Activated CD8-positive, alpha-beta memory T cell treated with anti-CD3 and anti-CD28 coated beads, Interleukin-2, amount 10 ng/mL, durations not matched to agents 7 days and 5 days (primary cell): ENCODE data around the gene PKP3. TPM values are rescaled to one million over a fixed set of nuclear protein-coding genes. Genes with fewer than 3 reads are reported as not detected.
"Not testable (repeated sequence)": the region's sequence is repeated elsewhere in the genome, so short reads cannot be mapped to it uniquely, and the experiment has no call there.

Experiments
- ATAC-seq: fragments of 150-1000 bp; cut with Tn5 transposase; one replicate; pipeline ENCODE4 v1.10.0; 2021; ENCODE audit warnings: moderate library complexity
- CTCF ChIA-PET: fragments of 350-600 bp; sonication (Branson Sonifier 250); formaldehyde crosslinking; loops from one replicate; lab custom pipeline; 2021; ENCODE audit warnings: antibody characterized with exemption; lab: Charles Lee
- DNase-seq: peaks from one replicate; pipeline ENCODE4 v3.0.0-alpha.2; 2020
- H3K27ac Mint-ChIP-seq: one replicate; pipeline ENCODE4 v1.8.0; 2021; ENCODE audit warnings: mild to moderate bottlenecking, mixed read lengths
- H3K27me3 Mint-ChIP-seq: one replicate; pipeline ENCODE4 v1.8.0; 2021; ENCODE audit warnings: mixed read lengths
- H3K36me3 Mint-ChIP-seq: one replicate; pipeline ENCODE4 v1.8.0; 2021; ENCODE audit warnings: mild to moderate bottlenecking, mixed read lengths
- H3K4me1 Mint-ChIP-seq: one replicate; pipeline ENCODE4 v1.8.0; 2021; ENCODE audit warnings: mixed read lengths
- H3K4me3 Mint-ChIP-seq: one replicate; pipeline ENCODE4 v1.8.0; 2021; ENCODE audit warnings: mild to moderate bottlenecking, moderate library complexity, mixed read lengths
- H3K9me3 Mint-ChIP-seq: one replicate; pipeline ENCODE4 v1.8.0; 2022; ENCODE audit warnings: low read depth, mixed read lengths
- total RNA-seq, 2 experiments: library from RNA; stranded (reverse); gene quantifications; one replicate each; pipeline ENCODE4 v1.2.3, GENCODE V29; 2021

The PKP3 gene
- total RNA-seq, 2 experiments from 2014 or later = 0.09 to 0.18 TPM

GRCh38 chr11:416757-417621 is 23.0 kb downstream of the PKP3 start:
- Mint-ChIP-seq H3K36me3 (peaks cover 2% of the 10 kb centered on the region), H3K4me3 (peak overlapping the region; percentile 94), H3K4me1 (peaks cover 19% of the 10 kb centered on the region), H3K9me3 (no peaks in the 10 kb centered on the region), H3K27ac (peak overlapping the region; percentile 90), H3K27me3 (no peaks in the 10 kb centered on the region)
- DNase-seq (peak; percentile 73), ATAC-seq (peak; percentile 57)
- CTCF ChIA-PET = interaction anchor here (1.1 to 7.9 kb wide), 6 partner anchors 10 to 102 kb away, joined by 4 to 74 read pairs (median 12); partner anchors contain the start of genes ANO9 and PTDSS2

DNA sequence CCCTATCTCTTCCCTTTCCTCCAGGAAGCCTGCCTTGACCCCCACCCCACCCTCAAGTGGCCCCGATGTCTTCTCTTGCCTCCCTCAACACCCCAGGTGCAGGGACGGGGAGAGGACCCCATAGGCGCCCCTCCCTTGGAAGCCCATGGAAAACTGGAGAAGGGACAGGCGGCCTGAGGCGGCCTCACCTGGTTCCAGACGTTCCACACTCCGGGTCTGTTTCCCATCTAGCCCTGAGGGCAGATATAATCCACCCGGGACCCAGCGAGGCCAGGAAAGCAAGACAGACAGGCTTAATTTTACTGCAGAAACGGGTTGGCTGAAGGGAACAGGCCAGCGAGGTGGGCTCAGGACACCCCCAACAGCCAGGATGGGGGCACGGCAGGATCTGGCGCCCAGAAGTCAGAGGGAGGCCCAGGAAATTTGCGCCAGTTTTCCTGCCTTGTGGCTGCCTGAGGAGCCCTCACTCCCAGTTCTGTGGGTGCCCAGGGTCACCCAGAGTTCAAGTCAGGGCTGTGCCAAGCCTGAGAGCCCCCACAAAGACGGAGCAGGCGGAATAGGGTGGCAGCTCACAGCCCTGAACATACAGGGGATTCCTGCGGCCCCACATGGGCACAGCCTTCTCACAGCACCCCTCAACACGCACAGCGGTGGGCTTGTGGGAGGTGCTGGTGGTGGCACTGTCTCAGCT is 23.8 kb downstream of the PKP3 start:
- no peaks in the 10 kb centered on the region for H3K9me3 Mint-ChIP-seq
- H3K27ac Mint-ChIP-seq = peak overlapping the region; percentile 63
- no peaks in the 10 kb centered on the region for H3K27me3 Mint-ChIP-seq
- peaks cover 2% of the 10 kb centered on the region for H3K36me3 Mint-ChIP-seq
- peak overlapping the region; percentile 60 for H3K4me3 Mint-ChIP-seq
- peaks cover 17% of the 10 kb centered on the region for H3K4me1 Mint-ChIP-seq
- CTCF ChIA-PET = interaction anchor here (1.3 to 7.9 kb wide), 4 partner anchors 11 to 101 kb away, joined by 7 to 74 read pairs (median 19); partner anchors contain the start of genes ANO9 and PTDSS2
- ATAC-seq (no peak), DNase-seq (no peak)

GRCh38 chr11:418343-419247 is 24.6 kb downstream of the PKP3 start:
- H3K9me3 Mint-ChIP-seq = no peaks in the 10 kb centered on the region
- H3K36me3 Mint-ChIP-seq = peaks cover 2% of the 10 kb centered on the region
- DNase-seq (no peak), ATAC-seq (no peak)
- no peak overlapping the region for H3K27ac Mint-ChIP-seq
- no peaks in the 10 kb centered on the region for H3K27me3 Mint-ChIP-seq
- peaks cover 9% of the 10 kb centered on the region for H3K4me1 Mint-ChIP-seq
- CTCF ChIA-PET = interaction anchor here (7.9 kb wide), 1 partner anchor 32 kb away, joined by 74 read pairs; the partner anchor contains the start of gene PTDSS2
- H3K4me3 Mint-ChIP-seq = no peak overlapping the region

DNA sequence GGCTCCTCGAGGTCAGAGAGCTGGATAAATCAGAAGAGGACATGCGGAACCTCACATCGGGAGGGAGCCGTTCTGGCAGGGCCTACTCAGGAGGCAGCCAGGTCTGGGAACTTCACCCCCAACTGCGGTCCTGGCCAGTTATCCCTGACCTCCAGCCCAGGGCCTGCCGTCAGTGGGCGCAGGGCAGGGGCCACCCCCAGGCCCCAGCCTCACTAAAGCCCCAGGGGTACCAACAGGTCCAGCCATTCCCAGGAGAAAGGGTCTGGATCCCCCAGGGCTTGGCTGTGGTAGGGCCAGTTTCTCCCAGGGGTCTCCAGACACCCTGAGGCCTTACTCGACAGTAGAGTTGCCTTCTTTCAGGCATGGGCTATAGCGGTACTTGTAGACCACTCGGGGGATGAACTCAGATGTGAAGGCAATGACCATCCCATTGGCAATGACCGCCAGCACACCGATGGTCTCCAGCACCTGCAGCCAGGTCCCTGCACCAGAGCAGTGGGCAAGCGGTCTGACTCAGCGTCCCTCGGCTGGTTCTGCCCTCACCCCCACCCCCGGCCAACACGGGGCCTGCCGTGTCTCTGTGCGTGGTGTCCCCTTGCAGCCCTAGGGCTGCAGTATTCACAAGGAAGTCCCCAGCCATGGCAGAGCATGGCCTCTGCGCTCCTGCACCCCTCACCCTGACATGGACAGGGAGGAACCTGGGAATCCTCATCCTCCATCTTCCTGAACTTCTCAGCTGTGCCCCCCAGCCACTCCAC is 25.4 kb downstream of the PKP3 start:
- H3K36me3 Mint-ChIP-seq = peaks cover 5% of the 10 kb centered on the region
- H3K4me1 Mint-ChIP-seq = peaks cover 7% of the 10 kb centered on the region
- no peak for DNase-seq
- ATAC-seq = no peak
- no peaks in the 10 kb centered on the region for H3K9me3 Mint-ChIP-seq
- H3K27ac Mint-ChIP-seq = no peak overlapping the region
- no peak overlapping the region for H3K4me3 Mint-ChIP-seq
- CTCF ChIA-PET = no interaction called here
- H3K27me3 Mint-ChIP-seq = no peaks in the 10 kb centered on the region

- H3K4me1 Mint-ChIP-seq = peaks cover 3% of the 10 kb centered on the region
- DNase-seq (no peak), ATAC-seq (no peak)
- H3K4me3 Mint-ChIP-seq = no peak overlapping the region
- H3K9me3 Mint-ChIP-seq = no peaks in the 10 kb centered on the region
- peaks cover 9% of the 10 kb centered on the region for H3K36me3 Mint-ChIP-seq
- no peak overlapping the region for H3K27ac Mint-ChIP-seq
- no peaks in the 10 kb centered on the region for H3K27me3 Mint-ChIP-seq
- CTCF ChIA-PET = no interaction called here
Measured at GRCh38 chr11:420054-420910, 26.3 kb downstream of the PKP3 start.

GRCh38 chr11:420911-421321 is 26.9 kb downstream of the PKP3 start:
- no peaks in the 10 kb centered on the region for H3K9me3 Mint-ChIP-seq
- no peaks in the 10 kb centered on the region for H3K27me3 Mint-ChIP-seq

GRCh38 chr11:422249-422656 is 28.2 kb downstream of the PKP3 start:
- peaks cover 11% of the 10 kb centered on the region for H3K36me3 Mint-ChIP-seq

More at GRCh38 chr11:420911-421321, 26.9 kb downstream of the PKP3 start:
- Mint-ChIP-seq H3K4me3 (no peak overlapping the region), H3K36me3 (peaks cover 11% of the 10 kb centered on the region), H3K4me1 (peaks cover 3% of the 10 kb centered on the region), H3K27ac (no peak overlapping the region)
- no peak for DNase-seq
- ATAC-seq = no peak
- CTCF ChIA-PET = no interaction called here

DNA sequence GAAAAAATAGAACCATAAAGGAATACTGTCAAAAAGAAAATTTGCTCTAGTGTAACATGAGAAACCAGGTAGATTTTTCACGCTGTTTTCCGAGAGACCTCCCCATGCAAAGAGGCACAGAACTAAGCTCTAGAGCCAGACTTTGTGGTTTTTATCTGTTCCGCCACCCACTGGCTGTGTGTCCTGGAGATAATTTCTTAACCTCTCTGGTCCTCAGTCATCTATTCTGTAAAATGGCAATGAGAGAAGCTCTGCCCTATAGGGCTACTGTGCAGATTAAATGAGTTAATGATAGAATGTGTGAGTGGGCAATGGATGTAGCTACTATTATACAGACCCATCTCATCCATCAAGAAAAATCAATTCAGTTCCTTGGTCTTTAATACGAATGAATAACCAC is 30.2 kb downstream of the PKP3 start:
- ATAC-seq = no peak
- Mint-ChIP-seq H3K36me3 (peaks cover 16% of the 10 kb centered on the region), H3K9me3 (no peaks in the 10 kb centered on the region), H3K27me3 (no peaks in the 10 kb centered on the region), H3K27ac (no peak overlapping the region), H3K4me1 (no peaks in the 10 kb centered on the region), H3K4me3 (no peak overlapping the region)
- CTCF ChIA-PET = interaction anchor here (2.1 kb wide), 1 partner anchor 9 kb away, joined by 5 read pairs; the partner anchor contains the start of gene SIGIRR
- DNase-seq = no peak

More at GRCh38 chr11:422249-422656, 28.2 kb downstream of the PKP3 start:
- Mint-ChIP-seq H3K4me3 (no peak overlapping the region), H3K9me3 (no peaks in the 10 kb centered on the region), H3K27me3 (no peaks in the 10 kb centered on the region), H3K27ac (no peak overlapping the region), H3K4me1 (peaks cover 3% of the 10 kb centered on the region)
- DNase-seq (no peak), ATAC-seq (no peak)
- CTCF ChIA-PET = interaction anchor here (0.7 to 2.4 kb wide), 3 partner anchors 15 to 28 kb away, joined by 3 to 10 read pairs (median 3); partner anchors contain the start of gene PTDSS2

- H3K4me1 Mint-ChIP-seq, H3K9me3 Mint-ChIP-seq, H3K27ac Mint-ChIP-seq, H3K4me3 Mint-ChIP-seq, DNase-seq, H3K27me3 Mint-ChIP-seq, ATAC-seq: not testable (repeated sequence)
- H3K36me3 Mint-ChIP-seq = peaks cover 17% of the 10 kb centered on the region
- CTCF ChIA-PET = interaction anchor here (2.1 kb wide), 1 partner anchor 10 kb away, joined by 5 read pairs; the partner anchor contains the start of gene SIGIRR
Measured at GRCh38 chr11:424766-425165, 30.8 kb downstream of the PKP3 start.

DNA sequence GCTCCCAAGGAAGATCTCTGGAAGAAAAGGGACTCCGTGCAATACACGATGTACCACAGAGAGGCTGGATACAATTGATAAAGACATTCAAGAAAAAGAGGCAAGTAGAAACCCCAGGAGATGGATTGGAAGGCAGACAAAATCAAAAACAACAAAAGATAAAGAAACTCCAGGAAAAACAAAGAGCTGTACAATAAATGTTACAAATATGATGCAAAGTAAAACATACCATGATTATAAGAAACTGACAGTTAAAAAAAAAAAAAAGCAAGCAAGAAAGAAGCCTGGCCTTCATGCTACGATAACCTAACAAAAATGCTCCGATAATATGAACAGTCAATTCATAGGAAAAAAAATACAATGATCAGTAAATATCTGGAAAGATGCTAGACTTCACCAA is 31.3 kb downstream of the PKP3 start:
- H3K36me3 Mint-ChIP-seq = peaks cover 17% of the 10 kb centered on the region

DNA sequence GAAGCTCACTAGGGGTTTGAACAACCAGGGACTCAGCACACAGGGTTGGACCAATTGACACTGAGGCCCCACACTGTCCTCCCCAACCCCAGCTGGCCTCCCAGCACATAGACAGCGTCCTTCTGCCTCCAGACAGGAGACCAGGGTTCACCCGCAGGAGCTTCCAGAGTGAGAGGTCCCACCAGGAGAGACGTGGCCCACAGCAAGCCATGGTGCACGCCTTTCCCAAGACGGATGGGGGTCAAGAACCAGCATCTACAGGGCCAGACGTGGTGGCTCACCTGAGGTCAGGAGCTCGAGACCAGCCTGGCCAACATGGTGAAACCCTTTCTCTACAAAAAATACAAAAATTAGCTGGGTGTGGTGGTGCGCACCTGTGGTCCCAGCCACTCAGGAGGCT is 32.8 kb downstream of the PKP3 start:
- Mint-ChIP-seq H3K4me3 (no peak overlapping the region), H3K27me3 (no peaks in the 10 kb centered on the region), H3K27ac (no peak overlapping the region), H3K4me1 (no peaks in the 10 kb centered on the region), H3K36me3 (peaks cover 17% of the 10 kb centered on the region), H3K9me3 (no peaks in the 10 kb centered on the region)
- no peak for DNase-seq
- no peak for ATAC-seq
- CTCF ChIA-PET = interaction anchor here (0.9 to 1.3 kb wide), 2 partner anchors 21 to 23 kb away, joined by 3 read pairs; partner anchors contain the start of gene PTDSS2

More for the DNA sequence above, 31.3 kb downstream of the PKP3 start:
- no peaks in the 10 kb centered on the region for H3K9me3 Mint-ChIP-seq
- H3K4me1 Mint-ChIP-seq = no peaks in the 10 kb centered on the region
- H3K27ac Mint-ChIP-seq = no peak overlapping the region
- CTCF ChIA-PET = interaction anchor here (0.8 to 2.1 kb wide), 2 partner anchors 10 to 271 kb away, joined by 3 to 5 read pairs; partner anchors contain the start of genes SIGIRR and TMEM80
- no peaks in the 10 kb centered on the region for H3K27me3 Mint-ChIP-seq
- no peak overlapping the region for H3K4me3 Mint-ChIP-seq
- DNase-seq (no peak), ATAC-seq (no peak)
